ENCODE measurements around the gene COL20A1.

GRCh38 chr20:63280371-63280770 is 12.6 kb upstream of the COL20A1 start:
- TF ChIP-seq ZFP30 (CRISPR knock-in tag; IDR thresholded peaks at IDR 0.05) (no peak), POU6F1 (CRISPR knock-in tag; IDR thresholded peaks at IDR 0.05; ENCODE audit: borderline replicate concordance, low read depth) (no peak), ISL1 (CRISPR knock-in tag; IDR thresholded peaks at IDR 0.05) (no peak), ZNF565 (CRISPR knock-in tag; conservative IDR thresholded peaks at IDR 0.05; ENCODE audit: low read depth) (no peak), ZNF8 (CRISPR knock-in tag; IDR thresholded peaks at IDR 0.05) (no peak)
